ENCODE data around the gene RPRD2.
"Not testable (repeated sequence)": the region's sequence is repeated elsewhere in the genome, so short reads cannot be mapped to it uniquely, and the experiment has no call there.

Gene RPRD2

DNA sequence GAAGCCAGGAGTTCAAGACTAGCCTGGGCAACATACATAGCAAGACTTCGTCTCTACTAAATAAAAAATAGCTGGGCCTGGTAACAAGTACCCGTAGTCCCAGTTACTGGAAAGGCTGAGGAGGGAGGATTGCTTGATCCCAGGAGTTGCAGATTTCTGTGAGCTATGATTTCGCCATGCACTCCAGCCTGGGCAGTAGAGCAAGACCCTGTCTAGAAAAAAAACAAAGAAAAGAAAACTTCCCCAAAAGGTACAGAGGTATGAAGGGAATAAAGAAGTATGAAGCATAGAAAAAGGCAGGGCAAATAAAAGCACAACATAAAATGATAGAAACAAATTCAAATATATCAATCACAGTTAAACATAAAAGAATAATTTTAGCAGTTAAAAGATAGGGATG is 28.7 kb downstream of the RPRD2 start:
- no peak for DNase-seq

DNA sequence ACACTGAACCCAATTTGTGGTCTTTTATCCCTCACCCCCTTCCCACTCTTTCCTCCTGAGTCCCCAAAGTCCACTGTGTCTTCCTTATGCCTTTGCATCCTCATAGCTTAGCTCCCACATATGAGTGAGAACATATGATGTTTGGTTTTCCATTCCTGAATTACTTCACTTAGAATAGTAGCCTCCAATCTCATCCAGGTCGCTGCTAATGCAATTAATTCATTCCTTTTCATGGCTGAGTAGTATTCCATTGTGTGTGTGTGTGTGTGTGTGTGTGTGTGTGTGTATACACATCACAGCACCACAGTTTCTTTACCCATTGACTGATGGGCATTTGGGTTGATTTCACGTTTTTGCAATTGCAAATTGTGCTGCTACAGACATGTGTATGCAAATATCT is 31.2 kb downstream of the RPRD2 start:
- not testable (repeated sequence) for DNase-seq

DNA sequence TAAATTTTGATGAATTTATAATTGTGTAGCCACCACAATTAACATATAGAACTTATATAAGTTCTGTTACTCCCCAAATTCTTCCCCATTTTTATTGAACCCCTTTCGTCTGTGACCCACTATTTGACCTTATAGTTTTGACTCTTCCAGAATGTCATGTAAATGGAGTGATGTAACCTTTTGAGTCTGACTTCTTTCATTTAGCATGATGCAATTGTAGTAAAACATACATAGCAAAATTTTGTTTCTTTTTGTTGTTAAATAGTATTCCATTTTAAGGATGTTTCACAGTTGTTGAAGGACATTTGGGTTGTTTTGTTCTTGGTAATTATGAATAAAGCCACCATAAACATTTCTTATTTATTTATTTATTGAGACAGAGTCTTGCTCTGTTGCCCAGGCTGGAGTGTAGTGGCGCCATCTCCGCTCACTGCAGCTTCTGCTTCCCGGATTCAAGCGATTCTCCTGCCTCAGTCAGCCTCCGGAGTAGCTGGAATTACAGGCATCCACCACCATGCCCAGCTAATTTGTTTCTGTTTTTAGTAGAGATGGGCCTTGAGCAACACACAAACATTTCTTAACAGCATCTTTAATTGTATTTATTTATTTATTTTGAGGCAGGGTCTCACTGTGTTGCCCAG is 33.6 kb downstream of the RPRD2 start:
- no peak for DNase-seq

DNA sequence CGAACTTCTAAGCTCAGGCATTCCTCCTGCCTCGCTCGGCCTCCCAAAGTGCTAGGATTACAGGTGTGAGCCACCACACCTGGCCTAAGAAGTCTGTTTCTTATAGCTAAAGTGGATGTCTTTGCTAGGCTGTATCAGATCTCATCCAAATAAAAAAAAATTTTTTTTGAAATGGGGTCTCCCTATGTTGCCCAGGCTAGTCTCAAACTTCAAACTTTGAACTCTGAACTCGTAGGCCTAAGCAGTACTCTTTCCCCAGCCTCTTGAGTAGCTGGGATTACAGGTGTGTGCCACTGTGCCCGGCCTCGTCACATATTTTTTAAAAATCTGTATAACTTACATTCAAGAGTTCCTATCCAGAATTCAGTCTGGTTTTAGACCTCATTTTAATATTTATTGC is 40.5 kb downstream of the RPRD2 start:
- DNase-seq, result no peak

DNA sequence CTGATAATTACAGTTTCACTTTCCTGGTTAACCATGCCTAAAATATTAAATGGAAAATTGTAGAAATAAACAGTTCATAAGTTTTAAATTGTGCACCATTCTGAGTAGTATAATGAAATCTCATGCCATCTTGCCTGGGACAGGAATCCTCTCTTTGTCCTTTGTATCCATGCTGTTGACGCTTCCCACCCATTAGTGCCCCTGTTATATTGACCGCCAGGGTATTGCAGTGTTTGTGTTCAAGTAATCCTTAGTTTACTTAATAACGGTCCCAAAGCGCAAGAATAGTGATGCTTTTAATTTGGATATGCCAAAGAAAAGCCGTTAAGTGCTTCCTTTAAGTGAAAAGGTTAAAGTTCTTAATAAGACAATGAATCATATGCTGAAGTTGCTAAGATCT is 41.7 kb downstream of the RPRD2 start:
- DNase-seq, result no peak

DNA sequence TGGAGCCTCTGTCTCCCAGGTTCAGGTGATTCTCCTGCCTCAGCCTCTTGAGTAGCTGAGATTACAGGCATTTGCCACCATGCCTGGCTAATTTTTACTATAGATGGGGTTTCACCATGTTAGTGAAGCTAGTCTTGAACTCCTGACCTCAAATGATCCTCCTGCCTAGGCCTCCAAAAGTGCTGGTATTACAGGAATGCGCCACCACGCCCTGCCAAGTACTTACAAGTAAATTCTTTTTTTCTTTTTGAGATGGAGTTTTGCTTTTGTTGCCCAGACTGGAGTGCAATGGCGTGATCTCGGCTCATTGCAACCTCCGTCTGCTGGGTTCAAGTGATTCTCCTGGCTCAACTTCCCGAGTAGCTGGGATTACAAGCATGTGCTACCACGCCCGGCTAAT is 42.5 kb downstream of the RPRD2 start:
- no peak for DNase-seq

DNA sequence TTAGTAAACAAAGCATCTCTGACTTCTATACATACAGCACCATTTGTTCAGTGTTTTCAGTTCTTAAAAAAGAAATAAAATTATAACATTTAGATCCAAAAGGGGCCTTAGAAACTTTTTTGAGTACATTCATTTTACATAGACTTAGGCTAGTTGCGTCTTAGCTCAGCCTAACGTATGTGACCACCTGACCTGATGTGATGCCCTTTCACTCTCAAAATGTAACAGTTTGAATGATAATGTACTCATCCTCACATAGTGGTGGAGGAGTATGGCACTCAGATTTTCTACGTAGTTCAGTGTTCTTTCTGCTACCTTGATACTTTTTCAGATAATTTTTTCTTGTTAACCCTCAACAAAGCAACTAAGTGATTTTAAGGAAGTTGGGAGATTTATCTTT is 43.4 kb downstream of the RPRD2 start:
- DNase-seq, result no peak

DNA sequence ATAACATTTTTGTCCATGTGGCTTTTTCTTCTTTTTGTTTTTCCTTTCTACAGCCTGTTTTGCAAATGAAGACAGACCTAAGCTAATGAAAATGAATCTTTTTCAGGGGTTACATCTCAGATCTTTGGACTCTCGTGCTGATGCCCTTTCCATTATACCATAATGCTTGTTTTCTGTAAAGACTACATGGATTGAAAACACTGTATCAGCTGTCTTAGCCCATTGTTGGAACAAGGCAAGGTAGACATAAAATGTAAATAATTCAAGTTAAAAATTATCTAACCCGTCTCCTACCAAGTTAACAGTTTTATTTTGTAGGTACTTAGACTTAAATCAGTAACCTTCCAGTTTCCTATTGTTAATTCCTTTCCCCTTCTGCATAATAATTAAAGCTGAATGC is 44.9 kb downstream of the RPRD2 start:
- no peak for DNase-seq

DNA sequence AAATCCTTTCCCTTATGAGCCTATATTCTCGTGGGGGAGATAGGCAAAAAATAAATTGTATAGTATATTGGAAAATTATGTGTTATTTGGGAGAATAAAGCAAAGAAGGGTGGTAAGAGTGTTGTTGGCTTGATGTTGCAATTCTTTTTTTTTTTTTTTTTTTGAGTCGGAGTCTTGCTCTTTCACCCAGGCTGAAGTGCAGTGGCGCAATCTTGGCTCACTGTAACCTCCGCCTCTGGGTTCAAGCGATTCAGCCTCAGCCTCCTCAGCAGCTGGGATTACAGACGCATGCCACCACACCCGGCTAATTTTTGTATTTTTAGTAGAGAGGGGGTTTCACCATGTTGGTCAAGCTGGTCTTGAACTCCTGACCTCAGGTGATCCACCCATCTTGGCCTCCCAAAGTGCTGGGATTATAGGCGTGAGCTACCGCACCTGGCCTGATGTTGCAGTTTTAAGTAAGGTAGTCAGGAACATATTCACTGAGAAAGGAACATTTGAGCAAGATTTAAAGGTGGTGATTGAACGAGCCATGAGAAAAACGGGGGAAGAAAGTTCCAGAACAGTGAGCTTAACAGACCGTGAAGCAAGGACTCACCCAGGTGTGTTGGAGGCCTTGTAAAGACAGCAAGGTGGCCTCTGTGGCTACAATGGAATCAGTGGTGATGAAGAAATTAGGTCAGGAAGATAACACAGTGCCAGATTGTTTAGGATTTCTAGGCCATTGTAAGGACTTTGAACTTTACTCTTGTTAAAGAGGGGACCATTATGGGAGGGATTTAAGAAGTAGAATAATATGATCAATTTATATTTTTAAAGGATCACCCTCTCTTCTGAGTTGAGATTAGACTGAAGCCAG is 45.8 kb downstream of the RPRD2 start:
- DNase-seq, result no peak

DNA sequence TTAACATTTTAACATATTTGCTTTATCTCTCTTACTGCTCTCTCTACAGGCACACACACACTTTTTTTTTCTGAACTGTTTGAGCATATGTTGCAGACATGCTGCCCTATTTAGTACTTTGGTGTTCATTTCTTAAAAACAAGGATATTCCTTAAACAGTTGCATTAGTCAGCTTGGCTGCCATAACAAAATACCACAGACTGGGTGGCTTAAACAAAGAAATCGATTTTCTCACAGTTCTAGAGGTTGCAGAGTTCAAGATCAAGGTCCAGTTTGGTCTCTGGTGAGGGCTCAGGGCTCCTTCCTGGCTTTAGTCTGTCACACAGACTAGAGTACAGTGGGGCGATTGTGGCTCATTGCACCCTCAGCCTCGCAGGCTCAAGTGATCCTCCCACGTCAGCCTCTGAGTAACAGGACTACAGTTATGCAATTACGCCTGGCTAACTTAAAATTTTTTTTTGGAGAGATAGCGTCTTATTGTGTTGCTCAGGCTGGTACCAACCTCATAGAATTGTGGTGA is 46.7 kb downstream of the RPRD2 start:
- DNase-seq, result no peak

DNA sequence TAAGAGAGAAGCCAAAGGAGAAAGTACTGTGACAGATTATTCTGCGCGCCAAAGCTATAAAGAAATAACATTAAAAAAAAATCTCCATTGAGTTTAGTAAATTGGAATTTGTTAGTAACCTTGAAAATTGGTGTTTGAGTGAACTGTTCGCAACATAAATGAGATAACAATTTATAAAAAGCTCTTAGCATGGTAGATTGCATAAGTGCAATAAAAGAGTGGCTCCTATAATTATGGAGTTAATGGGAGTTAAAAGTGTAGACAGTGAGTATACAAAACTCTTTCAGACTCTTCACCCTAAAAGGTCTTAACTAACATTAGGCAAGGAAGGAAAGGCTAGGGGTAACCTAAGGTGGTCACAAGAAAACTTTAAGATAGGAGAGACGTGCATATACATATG is 50.6 kb downstream of the RPRD2 start:
- no peak for DNase-seq

DNA sequence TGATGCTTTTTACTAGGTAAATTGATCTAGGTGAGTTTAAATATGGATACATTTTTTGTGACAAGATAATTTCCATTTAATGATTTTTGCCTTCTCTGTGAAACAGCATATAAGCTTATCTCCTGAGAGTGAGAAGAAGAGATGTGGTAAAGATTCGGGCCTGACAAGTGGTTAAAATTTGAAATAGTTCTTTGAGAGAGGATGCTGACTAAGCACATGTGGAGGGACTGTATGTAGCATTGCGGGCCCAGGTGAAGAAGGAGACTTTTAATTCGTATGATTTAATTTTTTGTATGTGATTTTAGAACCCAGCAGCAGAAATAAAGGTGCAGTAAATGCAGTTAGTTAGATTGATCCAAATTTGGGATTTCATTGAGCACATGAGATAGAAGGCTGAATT is 51.9 kb downstream of the RPRD2 start:
- DNase-seq, result no peak

DNA sequence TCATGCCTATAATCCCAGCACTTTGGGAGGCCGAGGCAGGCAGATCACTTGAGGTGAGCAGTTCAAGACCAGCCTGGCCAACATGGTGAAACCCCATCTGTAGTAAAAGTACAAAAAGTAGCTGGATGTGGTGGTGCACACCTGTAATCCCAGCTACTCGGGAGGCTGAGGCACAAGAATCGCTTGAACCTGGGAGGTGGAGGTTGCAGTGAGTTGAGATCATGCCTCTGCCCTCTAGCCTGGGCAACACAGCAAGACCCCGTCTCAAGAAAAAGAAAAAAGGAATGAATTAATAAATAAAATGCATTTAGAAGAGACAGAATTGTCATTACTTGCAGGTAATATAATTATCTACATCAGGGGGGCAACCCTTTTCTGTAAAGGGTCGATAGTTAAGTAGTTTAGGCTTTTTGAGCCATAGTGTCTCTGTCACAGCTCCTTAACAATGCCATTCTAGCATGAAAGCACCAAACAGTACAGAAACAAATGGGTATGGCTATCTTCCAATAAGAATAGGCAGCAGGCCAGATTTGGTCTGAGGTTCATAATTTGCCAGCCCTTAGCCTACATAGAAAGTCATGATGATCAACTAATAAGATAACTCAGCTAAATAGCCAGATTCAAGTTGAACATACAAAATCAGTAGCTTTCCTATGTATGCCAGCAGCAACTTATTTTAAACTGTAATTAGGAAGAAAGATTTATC is 56.8 kb downstream of the RPRD2 start:
- DNase-seq, result no peak

DNA sequence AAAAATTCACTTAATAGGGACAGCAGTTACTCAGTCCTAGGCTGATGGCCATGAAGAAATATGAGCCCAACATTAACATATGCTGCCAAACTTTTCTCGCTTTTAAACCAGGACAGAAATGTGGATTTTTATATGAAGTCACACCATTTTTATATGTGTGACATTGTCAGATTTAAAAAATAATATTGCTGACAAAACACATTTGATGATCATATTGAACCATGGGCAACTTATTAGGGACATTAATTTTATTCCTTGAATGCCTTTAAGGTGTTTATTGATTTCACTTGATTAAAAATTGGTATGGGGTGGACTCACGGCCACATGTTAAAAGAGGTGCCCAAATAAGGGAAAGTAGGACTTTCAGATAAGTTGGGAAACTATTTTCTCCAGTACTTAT is 58.6 kb downstream of the RPRD2 start:
- DNase-seq, result no peak

DNA sequence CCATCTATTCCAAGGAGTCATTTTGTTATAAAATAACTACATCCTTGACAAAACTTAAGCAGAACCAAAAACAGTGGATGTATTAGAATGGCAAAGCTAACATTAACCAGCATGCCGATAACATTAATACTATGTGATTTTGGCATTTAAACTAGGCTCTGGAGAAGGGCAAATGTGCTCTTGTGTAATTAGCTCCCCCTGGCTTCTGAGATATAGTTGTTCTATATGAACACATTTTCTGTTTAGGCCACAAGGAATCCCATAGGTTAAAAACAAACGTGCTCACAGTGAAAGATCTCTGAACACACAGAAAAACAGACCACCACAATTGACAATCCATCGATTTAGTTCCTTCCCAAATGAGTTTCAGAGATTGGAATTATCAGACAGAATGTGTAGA is 65.9 kb downstream of the RPRD2 start:
- no peak for DNase-seq

DNA sequence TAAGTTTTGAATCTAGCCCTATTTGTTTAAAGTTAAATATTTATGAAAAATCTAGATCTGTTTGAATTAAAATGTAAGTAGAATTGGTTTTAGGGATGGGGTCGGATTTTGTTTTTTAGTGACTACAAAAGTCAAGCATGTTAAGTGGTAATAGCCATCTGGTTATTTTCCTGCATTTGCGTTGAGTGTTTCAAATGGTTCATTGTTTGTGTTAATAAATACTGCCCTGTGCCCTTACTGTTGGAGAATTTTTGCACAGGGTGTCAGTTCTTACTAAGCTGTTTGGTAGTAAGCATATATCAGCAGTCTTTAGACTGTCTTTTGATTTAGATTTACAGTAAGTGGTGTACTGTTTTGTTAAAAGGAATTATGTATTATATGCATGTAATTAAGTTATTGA is 77.2 kb downstream of the RPRD2 start:
- DNase-seq, result no peak

DNA sequence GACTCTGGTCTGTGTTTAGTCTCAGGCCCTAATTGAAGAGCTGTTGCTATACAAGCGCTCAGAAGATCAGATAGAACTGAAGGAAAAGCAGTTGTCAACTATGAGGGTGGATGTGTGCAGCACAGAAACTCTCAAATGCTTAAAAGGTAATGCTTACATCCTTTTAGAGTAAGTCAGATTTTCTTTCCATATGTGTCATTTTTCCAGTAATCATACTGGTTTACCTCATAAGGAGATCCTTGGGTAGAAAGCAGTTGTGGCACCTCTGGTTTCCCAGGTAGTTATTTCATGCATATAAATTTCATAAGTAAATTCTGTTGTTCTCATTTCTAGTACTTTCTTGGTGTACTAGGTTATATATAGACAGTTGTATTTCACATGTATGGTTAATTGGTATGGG is 80.3 kb downstream of the RPRD2 start:
- DNase-seq, result no peak

DNA sequence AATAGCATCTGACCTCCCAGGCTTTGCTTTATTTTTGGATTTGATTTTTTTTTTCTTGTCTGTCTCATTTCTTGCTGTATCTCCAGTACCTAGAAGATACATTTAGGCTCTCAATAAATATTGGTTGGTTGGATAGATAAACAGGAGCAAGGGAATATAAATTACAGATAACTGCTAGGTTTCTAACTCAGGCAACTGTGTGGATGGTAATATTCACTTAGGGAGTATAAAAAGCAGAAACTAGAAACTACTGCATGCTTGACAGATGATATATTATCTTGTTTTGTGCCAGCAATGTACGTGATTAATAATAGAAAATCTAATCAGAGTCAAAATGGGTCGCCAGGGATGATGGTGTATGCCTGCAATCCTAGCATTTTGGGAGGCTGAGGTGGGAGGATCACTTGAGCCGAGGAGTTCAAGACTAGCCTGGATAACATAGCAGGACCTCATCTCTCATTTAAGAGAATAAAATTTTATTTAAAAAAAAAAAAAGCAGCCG is 92.2 kb downstream of the RPRD2 start:
- DNase-seq, result no peak

DNA sequence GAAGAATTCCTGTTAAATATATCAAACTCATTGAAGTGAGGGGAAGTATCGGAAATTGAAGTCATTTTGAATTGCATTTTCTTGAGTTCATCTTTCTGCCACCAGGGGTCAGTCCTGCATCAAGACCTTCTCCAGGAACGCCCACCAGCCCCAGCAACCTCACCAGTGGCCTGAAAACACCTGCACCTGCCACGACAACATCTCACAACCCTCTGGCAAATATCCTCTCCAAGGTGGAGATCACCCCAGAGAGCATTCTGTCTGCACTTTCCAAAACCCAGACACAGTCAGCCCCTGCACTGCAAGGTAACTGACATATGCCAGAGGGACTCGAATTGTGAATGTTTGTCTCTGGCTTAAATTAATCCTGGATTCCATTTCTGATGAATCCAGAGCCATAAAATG is 100.5 kb downstream of the RPRD2 start:
- peak; percentile 59 for DNase-seq

DNA sequence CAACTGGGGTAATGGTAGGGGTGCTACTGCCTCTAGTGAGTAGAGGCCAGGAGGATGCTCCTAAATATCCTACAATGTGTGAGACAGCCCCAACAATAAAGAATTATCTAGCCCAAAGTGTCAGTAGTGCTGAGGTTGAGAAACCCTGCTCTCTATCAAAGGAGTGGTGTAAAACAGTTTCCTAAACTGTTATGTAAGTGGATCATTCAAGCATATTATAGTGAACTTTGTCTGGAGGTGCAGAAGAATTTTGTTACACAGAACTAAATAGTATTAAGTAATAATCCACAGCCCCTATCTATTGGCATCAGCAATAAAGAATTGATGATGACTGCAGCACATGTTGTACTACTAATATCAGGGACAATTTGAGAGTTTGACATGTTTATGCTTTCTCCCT is 103.0 kb downstream of the RPRD2 start:
- DNase-seq, result no peak

DNA sequence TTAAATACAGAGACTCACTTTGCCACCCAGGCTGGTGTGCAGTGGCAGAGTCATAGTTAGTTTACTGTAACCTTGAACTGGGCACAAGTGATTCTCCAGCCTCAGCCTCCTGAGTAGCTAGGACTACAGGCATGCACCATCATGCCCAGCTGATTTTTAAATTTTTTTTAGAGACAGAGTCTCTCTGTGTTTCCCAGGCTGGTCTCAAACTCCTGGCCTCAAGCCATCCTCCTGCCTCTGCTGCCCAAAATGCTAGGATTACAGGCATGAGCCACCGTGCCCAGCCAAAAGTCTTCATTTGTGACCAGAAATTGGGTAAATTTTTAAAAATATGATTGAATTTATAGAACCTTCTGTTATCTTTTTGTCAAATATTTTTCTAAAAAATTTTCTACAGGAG is 105.3 kb downstream of the RPRD2 start:
- DNase-seq, result no peak

DNA sequence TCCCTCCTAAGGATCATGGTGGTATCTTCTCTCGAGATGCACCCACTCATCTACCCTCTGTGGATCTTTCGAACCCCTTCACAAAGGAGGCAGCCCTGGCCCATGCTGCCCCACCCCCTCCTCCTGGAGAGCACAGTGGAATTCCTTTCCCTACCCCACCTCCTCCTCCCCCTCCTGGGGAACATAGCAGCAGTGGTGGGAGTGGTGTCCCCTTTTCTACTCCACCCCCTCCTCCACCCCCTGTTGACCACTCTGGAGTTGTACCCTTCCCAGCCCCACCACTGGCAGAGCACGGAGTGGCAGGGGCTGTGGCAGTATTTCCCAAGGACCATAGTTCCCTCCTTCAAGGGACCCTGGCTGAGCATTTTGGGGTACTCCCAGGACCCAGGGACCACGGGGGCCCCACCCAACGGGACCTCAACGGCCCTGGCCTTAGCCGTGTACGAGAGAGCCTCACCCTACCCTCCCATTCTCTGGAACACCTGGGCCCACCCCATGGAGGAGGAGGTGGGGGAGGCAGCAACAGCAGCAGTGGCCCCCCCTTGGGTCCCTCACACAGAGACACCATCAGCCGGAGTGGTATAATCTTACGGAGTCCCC is 108.8 kb downstream of the RPRD2 start:
- DNase-seq, result no peak

DNA sequence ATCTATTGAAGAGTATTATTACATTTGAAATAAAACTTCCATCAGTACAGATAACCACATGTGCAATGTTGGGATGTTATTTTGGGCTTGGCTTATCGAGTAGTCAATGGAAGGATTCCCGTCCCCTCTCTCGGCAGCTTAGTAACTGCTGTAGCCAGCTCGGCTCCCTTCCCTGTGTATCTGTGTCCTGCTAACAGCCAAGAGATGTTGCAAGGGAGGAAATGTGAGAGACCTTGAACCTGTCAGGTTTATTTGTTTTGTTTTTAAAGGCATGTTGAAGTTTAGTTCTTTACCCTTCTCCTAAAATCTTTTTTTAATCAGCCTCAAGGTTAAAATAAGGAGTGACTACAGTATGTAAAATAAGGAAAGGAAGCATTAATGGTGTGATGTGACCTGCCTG is 109.7 kb downstream of the RPRD2 start:
- no peak for DNase-seq
